ENCODE data around the gene SMYD3. TPM values are rescaled to one million over a fixed set of nuclear protein-coding genes. Genes with fewer than 3 reads are reported as not detected.

Gene SMYD3
- total and polyA plus RNA-seq, 9 of the 15 experiments (the other 6 are each of a cell fraction or from before 2014, with no cell fraction given) = 128 to 440 (median 197) TPM

DNA sequence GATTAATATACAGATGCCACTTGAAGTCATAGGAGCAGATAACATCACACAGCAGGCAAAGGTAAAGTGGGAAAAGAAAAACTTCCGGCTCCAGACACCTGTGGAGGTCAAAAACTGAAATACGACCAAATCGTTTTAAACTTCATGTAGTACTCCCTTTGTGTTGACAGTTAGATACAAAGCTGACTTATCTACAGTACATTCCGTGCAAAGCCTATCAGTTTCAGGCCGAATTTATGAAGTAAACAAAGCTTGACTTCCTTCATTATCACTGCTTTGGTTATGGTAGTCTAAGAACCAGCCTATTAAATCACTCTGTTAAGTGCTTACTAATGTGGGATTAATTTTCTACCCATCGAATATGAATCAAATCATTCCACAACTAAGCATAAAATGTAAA lies 156.3 kb downstream of the SMYD3 start (continued):
- TF ChIP-seq SOX6 (IDR thresholded peaks at IDR 0.05) = peak; percentile 68; the same call in 1 of the 2 replicates
- TF ChIP-seq HEY1 (CRISPR knock-in tag; IDR thresholded peaks at IDR 0.05; ENCODE audit: borderline replicate concordance) = no peak
- TF ChIP-seq RBM17 (IDR thresholded peaks at IDR 0.05; ENCODE audit: borderline replicate concordance, low read depth, low read length) = no peak
- TF ChIP-seq PHF20 (IDR thresholded peaks at IDR 0.05; ENCODE audit: partially characterized antibody) = no peak
- no peak for TF ChIP-seq MXI1 (IDR thresholded peaks at IDR 0.05; ENCODE audit: low read depth, low read length)
- TF ChIP-seq CBFA2T3 (IDR thresholded peaks at IDR 0.05) = peak; percentile 53; the same call in 1 of the 2 replicates
- TF ChIP-seq ZNF280A (IDR thresholded peaks at IDR 0.05; ENCODE audit: low read depth, partially characterized antibody) = no peak
- TF ChIP-seq ZNF644 (tag; IDR thresholded peaks at IDR 0.05; ENCODE audit: low read depth) = no peak
- TF ChIP-seq PBX2 (CRISPR knock-in tag; IDR thresholded peaks at IDR 0.05; ENCODE audit: low read depth) = no peak
- TF ChIP-seq PBX2 (tag; conservative IDR thresholded peaks at IDR 0.05; ENCODE audit: low read depth) = peak; percentile 30; the same call in 1 of the 2 replicates
- TF ChIP-seq TEAD4 (IDR thresholded peaks at IDR 0.05; ENCODE audit: low read length) = peak; percentile 70
- TF ChIP-seq TEAD4 (CRISPR knock-in tag; IDR thresholded peaks at IDR 0.05; ENCODE audit: borderline replicate concordance) = no peak
- no peak for TF ChIP-seq YBX1 (IDR thresholded peaks at IDR 0.05)
- no peak for TF ChIP-seq POLR2G (IDR thresholded peaks at IDR 0.05; ENCODE audit: low read depth, low read length)
- TF ChIP-seq ZNF436 (CRISPR knock-in tag; IDR thresholded peaks at IDR 0.05) = no peak
- TF ChIP-seq HIVEP1 (CRISPR knock-in tag; IDR thresholded peaks at IDR 0.05) = no peak
- no peak for TF ChIP-seq NR2F6 (CRISPR knock-in tag; IDR thresholded peaks at IDR 0.05)
- TF ChIP-seq AFF1 (IDR thresholded peaks at IDR 0.05; ENCODE audit: low read depth in 1 of 2, partially characterized antibody in 2 of 2) = no peak
- TF ChIP-seq SMAD2 (IDR thresholded peaks at IDR 0.05; ENCODE audit: low read depth, low read length) = no peak
- TF ChIP-seq ZNF431 (CRISPR knock-in tag; IDR thresholded peaks at IDR 0.05) = no peak

Measured in K562 (cell line).